Neural cell (in vitro differentiated cells): ENCODE data around the gene PCDHGA11. TPM values are rescaled to one million over a fixed set of nuclear protein-coding genes. Genes with fewer than 3 reads are reported as not detected.

Experiments used
- H2AFZ ChIP-seq: fragments of 200-600, 300-800 bp; sonication (generic), shearing (Covaris generic); 2 replicates; pipeline ENCODE4 v1.6.0; 2014; ENCODE audit warnings: low read depth, mild to moderate bottlenecking, antibody characterized with exemption, low read length, moderate library complexity
- H3F3A ChIP-seq: fragments of 200-600 bp; shearing (Covaris generic); 2 replicates; pipeline ENCODE4 v1.6.1; 2016; ENCODE audit warnings: mild to moderate bottlenecking, moderate library complexity, mixed read lengths, antibody characterized with exemption, low read length; ENCODE audit not compliant: insufficient read depth, poor library complexity, severe bottlenecking
- H3K27ac ChIP-seq: fragments of 200-600, 300-800 bp; sonication (generic), shearing (Covaris generic); 2 replicates; pipeline ENCODE4 v1.5.1; 2014; ENCODE audit warnings: mild to moderate bottlenecking, low read length, moderate library complexity
- H3K27me3 ChIP-seq: fragments of 300-800, 200-600 bp; sonication (generic), shearing (Covaris generic); 2 replicates; pipeline ENCODE4 v1.6.0; 2014; ENCODE audit warnings: mild to moderate bottlenecking, low read depth, low read length, moderate library complexity; ENCODE audit not compliant: insufficient read depth
- H3K36me3 ChIP-seq: fragments of 300-800, 200-600 bp; sonication (generic), shearing (Covaris generic); 2 replicates; pipeline ENCODE4 v1.5.1; 2014; ENCODE audit warnings: mild to moderate bottlenecking, antibody characterized with exemption, low read length, moderate library complexity; ENCODE audit not compliant: insufficient read depth
- H3K4me2 ChIP-seq: fragments of 300-800, 200-600 bp; sonication (generic), shearing (Covaris generic); 2 replicates; pipeline ENCODE4 v1.6.0; 2014; ENCODE audit warnings: mild to moderate bottlenecking, low read length
- H3K4me3 ChIP-seq: fragments of 300-800, 200-600 bp; sonication (generic), shearing (Covaris generic); 2 replicates; pipeline ENCODE4 v1.5.1; 2014; ENCODE audit warnings: mild to moderate bottlenecking, low read length, moderate library complexity
- H3K79me2 ChIP-seq: fragments of 200-600 bp; shearing (Covaris generic); replicated peaks from 2 replicates; pipeline ENCODE4 v1.6.0; 2014; ENCODE audit warnings: mild to moderate bottlenecking, low read length, moderate library complexity; ENCODE audit not compliant: insufficient read depth
- H3K9ac ChIP-seq: fragments of 300-800, 200-600 bp; sonication (generic), shearing (Covaris generic); 2 replicates; pipeline ENCODE4 v1.6.1; 2016; ENCODE audit warnings: mild to moderate bottlenecking, low read length, mixed read lengths
- H3K9me2 ChIP-seq: fragments of 200-600 bp; shearing (Covaris generic); 2 replicates; pipeline ENCODE4 v1.6.1; 2016; ENCODE audit warnings: mild to moderate bottlenecking, low read length, mixed read lengths; ENCODE audit not compliant: insufficient read depth
- H3K9me3 ChIP-seq: fragments of 200-600, 300-800 bp; sonication (generic), shearing (Covaris generic); 2 replicates; pipeline ENCODE4 v1.6.1; 2016; ENCODE audit warnings: mild to moderate bottlenecking, mixed run types, low read length, moderate library complexity, mixed read lengths
- H4K20me1 ChIP-seq: fragments of 200-600 bp; shearing (Covaris generic); 2 replicates; pipeline ENCODE4 v1.6.1; 2016; ENCODE audit warnings: mild to moderate bottlenecking, mixed run types; ENCODE audit not compliant: insufficient read depth
- CTCF ChIP-seq: fragments of 450-650 bp; IDR thresholded peaks from 2 replicates; pipeline ENCODE4 v1.5.1; 2014; ENCODE audit warnings: antibody characterized with exemption, mild to moderate bottlenecking, moderate library complexity; ENCODE audit not compliant: poor library complexity, severe bottlenecking
- EP300 ChIP-seq: fragments of 450-650 bp; conservative IDR thresholded peaks from 2 replicates; pipeline ENCODE4 v1.6.1; 2014; ENCODE audit warnings: antibody characterized with exemption, mild to moderate bottlenecking, moderate library complexity; ENCODE audit not compliant: poor library complexity, severe bottlenecking
- EZH2 ChIP-seq: fragments of 200-600, 300-800 bp; shearing (Covaris generic), sonication (generic); IDR thresholded peaks from 2 replicates; pipeline ENCODE4 v1.6.1; 2014; ENCODE audit warnings: antibody characterized with exemption, low read length, borderline replicate concordance, mild to moderate bottlenecking; ENCODE audit not compliant: insufficient read depth, poor library complexity, severe bottlenecking
- MXI1 ChIP-seq: fragments of 450-650 bp; conservative IDR thresholded peaks from 2 replicates; pipeline ENCODE4 v1.6.1; 2014; ENCODE audit warnings: antibody characterized with exemption, mild to moderate bottlenecking; ENCODE audit not compliant: poor library complexity, severe bottlenecking
- POLR2AphosphoS5 ChIP-seq: IDR thresholded peaks from 2 replicates; pipeline ENCODE4 v1.6.1; 2012
- RAD21 ChIP-seq: fragments of 450-650 bp; conservative IDR thresholded peaks from 2 replicates; pipeline ENCODE4 v1.6.1; 2014; ENCODE audit warnings: antibody characterized with exemption, mild to moderate bottlenecking, moderate library complexity
- REST ChIP-seq: IDR thresholded peaks from 2 replicates; pipeline ENCODE4 v1.6.1; 2012; ENCODE audit warnings: borderline replicate concordance
- SMC3 ChIP-seq: fragments of 450-650 bp; conservative IDR thresholded peaks from 2 replicates; pipeline ENCODE4 v1.6.1; 2014; ENCODE audit warnings: antibody characterized with exemption, mild to moderate bottlenecking, moderate library complexity; ENCODE audit not compliant: poor library complexity
- TAF1 ChIP-seq: IDR thresholded peaks from 2 replicates; pipeline ENCODE4 v1.6.1; 2012; ENCODE audit warnings: low read depth
- polyA plus RNA-seq: library from polyadenylated mRNA; depleted of rRNA; stranded (reverse); fragments of >200 nt; gene quantifications from 2 replicates; pipeline ENCODE4 v1.2.3, GENCODE V29; 2014

The PCDHGA11 gene
- polyA plus RNA-seq, 1 donor from 2014 or later = 0.32 TPM

GRCh38 chr5:141373673-141374317 is 47.1 kb upstream of the PCDHGA11 start, which contains the start of gene PCDHGA6:
TSS of gene PCDHGA6 (plus strand) at chr5:141373891. CDS start at chr5:141374084, 193 bp downstream.
- H3K79me2 ChIP-seq = no peaks in the 10 kb centered on the region
- H3F3A ChIP-seq = no peaks in the 10 kb centered on the region
- no peaks in the 10 kb centered on the region for H4K20me1 ChIP-seq
- no peak within 1 kb of the TSS for H3K4me3 ChIP-seq
- TF ChIP-seq SMC3 (no peak), RAD21 (no peak), POLR2AphosphoS5 (no peak), EZH2 (no peak), TAF1 (no peak), EP300 (no peak), CTCF (no peak), REST (no peak), MXI1 (no peak)
- no peak within 1 kb of the TSS for H2AFZ ChIP-seq
- no peaks in the 10 kb centered on the region for H3K27me3 ChIP-seq
- H3K9ac ChIP-seq = no peak within 1 kb of the TSS
- no peak within 1 kb of the TSS for H3K4me2 ChIP-seq
- no peaks in the 10 kb centered on the region for H3K9me2 ChIP-seq
- H3K9me3 ChIP-seq = peaks cover 35% of the 10 kb centered on the region
- H3K27ac ChIP-seq = no peak within 1 kb of the TSS
- no peaks in the 10 kb centered on the region for H3K36me3 ChIP-seq

DNA sequence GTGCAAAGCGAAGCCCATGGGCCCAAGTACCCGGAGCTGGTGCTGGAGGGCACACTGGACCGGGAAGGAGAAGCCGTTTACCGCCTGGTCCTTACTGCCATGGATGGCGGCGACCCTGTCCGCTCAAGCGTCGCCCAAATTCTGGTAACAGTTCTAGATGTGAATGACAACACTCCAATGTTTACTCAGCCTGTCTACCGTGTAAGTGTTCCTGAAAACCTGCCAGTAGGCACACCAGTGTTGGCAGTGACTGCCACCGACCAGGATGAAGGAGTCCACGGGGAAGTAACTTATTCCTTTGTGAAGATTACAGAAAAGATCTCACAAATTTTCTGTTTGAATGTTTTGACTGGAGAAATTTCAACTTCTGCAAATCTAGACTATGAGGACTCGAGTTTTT is 46.2 kb upstream of the PCDHGA11 start:
- Histone ChIP-seq H3K9me3 (peaks cover 35% of the 10 kb centered on the region), H3K36me3 (no peaks in the 10 kb centered on the region), H3K4me3 (no peak overlapping the region)

More for the DNA sequence above, 46.2 kb upstream of the PCDHGA11 start:
- Histone ChIP-seq H4K20me1 (no peaks in the 10 kb centered on the region), H3K27me3 (no peaks in the 10 kb centered on the region), H3K27ac (no peak overlapping the region), H3K79me2 (no peaks in the 10 kb centered on the region), H3K9me2 (no peaks in the 10 kb centered on the region), H3F3A (no peaks in the 10 kb centered on the region), H2AFZ (no peak overlapping the region), H3K9ac (no peak overlapping the region), H3K4me2 (no peak overlapping the region)
- TF ChIP-seq POLR2AphosphoS5 = no peak
- no peak for TF ChIP-seq SMC3
- TF ChIP-seq EP300 = no peak
- TF ChIP-seq EZH2 = no peak
- TF ChIP-seq REST = no peak
- TF ChIP-seq RAD21 = no peak
- no peak for TF ChIP-seq MXI1
- TF ChIP-seq TAF1 = no peak
- no peak for TF ChIP-seq CTCF
